ENCODE data around the gene DNAJC5G. TPM values are rescaled to one million over a fixed set of nuclear protein-coding genes. Genes with fewer than 3 reads are reported as not detected.

Gene DNAJC5G
- total and polyA plus RNA-seq, 2 donors (not counting 3 experiments of a cell fraction or from before 2014, with no cell fraction given), result 0.77 to 1.4 TPM

- Histone ChIP-seq H3K79me2 (ENCODE audit: control insufficient read depth, insufficient read depth, low read length) (no peaks in the 10 kb centered on the region), H4K20me1 (replicated peaks; ENCODE audit: control insufficient read depth, extremely low read depth, insufficient read depth, low read length) (no peaks in the 10 kb centered on the region), H2AFZ (ENCODE audit: low read depth, low read length) (no peak overlapping the region), H3K27me3 (ENCODE audit: control insufficient read depth in 2 of 2, insufficient read depth in 2 of 2, low read length in 2 of 2) (peaks cover 25 to 41% of the 10 kb centered on the region in 2 experiments), H3K4me1 (ENCODE audit: control insufficient read depth, extremely low read depth, insufficient read depth, low read length) (peaks cover 8% of the 10 kb centered on the region), H3K9me3 (replicated peaks; ENCODE audit: control insufficient read depth, insufficient read depth, low read length) (no peaks in the 10 kb centered on the region), H3K36me3 (ENCODE audit: control insufficient read depth in 2 of 2, extremely low read depth in 1 of 2, insufficient read depth in 2 of 2, low read length in 2 of 2) (no peaks in the 10 kb centered on the region), H3K4me2 (ENCODE audit: insufficient read depth, low read length) (no peak overlapping the region), H3K4me3 (replicated peaks in 1 of 3; ENCODE audit: insufficient read depth in 1 of 3, low read depth in 1 of 3, low read length in 3 of 3) (no peak overlapping the region), H3K9ac (replicated peaks; ENCODE audit: extremely low read depth, insufficient read depth, low read length) (no peak overlapping the region), H3K9me1 (replicated peaks; ENCODE audit: control insufficient read depth, extremely low read depth, insufficient read depth, low read length) (no peaks in the 10 kb centered on the region), H3K27ac (ENCODE audit: insufficient read depth, low read depth, low read length) (no peak overlapping the region)
- dilution Hi-C loops (cut with MboI; ENCODE audit: extremely low pct_ligation_motif_present, low sequenced_read_pairs) (no loop called here), intact Hi-C loops (cut with micrococcal nuclease) (no loop called here)
- ChIA-PET POLR2A (interaction anchor here (0.6 kb wide), 1 partner anchor 131 kb away, joined by 3 read pairs; no protein-coding TSS in a partner anchor), CTCF (no interaction called here)
- no peak for DNase-seq (ENCODE audit: low read depth, low spot score)
- FAIRE-seq, result no peak
- TF ChIP-seq EZH2 (IDR thresholded peaks at IDR 0.05; ENCODE audit: borderline replicate concordance, low read depth, low read length, severe bottlenecking) (peak; percentile 96), MYC (IDR thresholded peaks at IDR 0.05; ENCODE audit: low read depth, low read length) (no peak)
- no TSS peak for BruUV-seq (replicated peaks)
These were observed 32.5 kb downstream of the DNAJC5G start for GRCh38 chr2:27307545-27308358.

- intact Hi-C loops (cut with micrococcal nuclease), result no loop called here
- Histone ChIP-seq H3K4me3 (replicated peaks in 1 of 3; ENCODE audit: insufficient read depth in 1 of 3, low read depth in 1 of 3, low read length in 3 of 3) (no peak within 1 kb of the TSS), H4K20me1 (replicated peaks; ENCODE audit: control insufficient read depth, extremely low read depth, insufficient read depth, low read length) (no peaks in the 10 kb centered on the region), H3K9me1 (replicated peaks; ENCODE audit: control insufficient read depth, extremely low read depth, insufficient read depth, low read length) (no peaks in the 10 kb centered on the region), H3K9me3 (replicated peaks; ENCODE audit: control insufficient read depth, insufficient read depth, low read length) (no peaks in the 10 kb centered on the region), H2AFZ (ENCODE audit: low read depth, low read length) (no peak within 1 kb of the TSS), H3K4me2 (ENCODE audit: insufficient read depth, low read length) (no peak within 1 kb of the TSS), H3K36me3 (ENCODE audit: control insufficient read depth in 2 of 2, extremely low read depth in 1 of 2, insufficient read depth in 2 of 2, low read length in 2 of 2) (no peaks in the 10 kb centered on the region), H3K4me1 (ENCODE audit: control insufficient read depth, extremely low read depth, insufficient read depth, low read length) (peaks cover 3% of the 10 kb centered on the region), H3K27ac (ENCODE audit: insufficient read depth, low read depth, low read length) (no peak within 1 kb of the TSS), H3K9ac (replicated peaks; ENCODE audit: extremely low read depth, insufficient read depth, low read length) (no peak within 1 kb of the TSS), H3K27me3 (ENCODE audit: control insufficient read depth in 2 of 2, insufficient read depth in 2 of 2, low read length in 2 of 2) (peaks cover 25 to 41% of the 10 kb centered on the region in 2 experiments), H3K79me2 (ENCODE audit: control insufficient read depth, insufficient read depth, low read length) (no peaks in the 10 kb centered on the region)
- FAIRE-seq (peak; percentile 18), DNase-seq (ENCODE audit: low read depth, low spot score) (peak; percentile 40)
- peak; percentile 22 for TF ChIP-seq MAX (IDR thresholded peaks at IDR 0.05; ENCODE audit: insufficient read depth, insufficient read length)
- no peak for TF ChIP-seq POLR2AphosphoS5 (IDR thresholded peaks at IDR 0.05; ENCODE audit: insufficient read depth, low read depth, low read length)
- no TSS peak for BruUV-seq (replicated peaks)
- dilution Hi-C loops (cut with MboI; ENCODE audit: extremely low pct_ligation_motif_present, low sequenced_read_pairs), result no loop called here
- ChIA-PET CTCF (no interaction called here), POLR2A (no interaction called here)
These were observed 33.2 kb downstream of the DNAJC5G start, which contains the start of gene UCN for GRCh38 chr2:27308359-27308881. Gene UCN, minus strand, starts transcription at chr2:27308445. Its CDS starts 550 bp downstream, at chr2:27307895.

All from endothelial cell of umbilical vein (primary cell).